MV-4-11 (cell line): Measurements from ENCODE around the gene ATG2B.

ENCODE experiments used
- DNase-seq: peaks from one replicate; lab custom pipeline; 2025; lab: John Stamatoyannopoulos, UW

ATG2B gene

DNA sequence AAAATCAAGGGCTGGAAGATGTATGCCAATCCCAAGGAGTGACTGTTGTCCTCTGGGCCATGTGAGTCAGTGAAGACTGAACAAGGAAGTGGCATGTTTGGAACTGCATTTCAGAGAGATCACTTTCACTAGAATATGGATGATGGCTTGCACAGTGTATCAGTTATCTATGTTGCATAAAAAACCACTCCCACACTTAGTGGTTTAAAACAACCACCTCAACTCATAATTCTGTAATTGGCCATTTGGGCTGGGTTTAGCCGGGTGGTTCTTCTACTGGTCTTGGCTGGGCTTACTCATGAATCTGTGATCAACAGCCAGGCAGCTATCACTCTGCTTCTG is 91.7 kb downstream of the ATG2B start:
- DNase-seq, result peak; percentile 41

DNA sequence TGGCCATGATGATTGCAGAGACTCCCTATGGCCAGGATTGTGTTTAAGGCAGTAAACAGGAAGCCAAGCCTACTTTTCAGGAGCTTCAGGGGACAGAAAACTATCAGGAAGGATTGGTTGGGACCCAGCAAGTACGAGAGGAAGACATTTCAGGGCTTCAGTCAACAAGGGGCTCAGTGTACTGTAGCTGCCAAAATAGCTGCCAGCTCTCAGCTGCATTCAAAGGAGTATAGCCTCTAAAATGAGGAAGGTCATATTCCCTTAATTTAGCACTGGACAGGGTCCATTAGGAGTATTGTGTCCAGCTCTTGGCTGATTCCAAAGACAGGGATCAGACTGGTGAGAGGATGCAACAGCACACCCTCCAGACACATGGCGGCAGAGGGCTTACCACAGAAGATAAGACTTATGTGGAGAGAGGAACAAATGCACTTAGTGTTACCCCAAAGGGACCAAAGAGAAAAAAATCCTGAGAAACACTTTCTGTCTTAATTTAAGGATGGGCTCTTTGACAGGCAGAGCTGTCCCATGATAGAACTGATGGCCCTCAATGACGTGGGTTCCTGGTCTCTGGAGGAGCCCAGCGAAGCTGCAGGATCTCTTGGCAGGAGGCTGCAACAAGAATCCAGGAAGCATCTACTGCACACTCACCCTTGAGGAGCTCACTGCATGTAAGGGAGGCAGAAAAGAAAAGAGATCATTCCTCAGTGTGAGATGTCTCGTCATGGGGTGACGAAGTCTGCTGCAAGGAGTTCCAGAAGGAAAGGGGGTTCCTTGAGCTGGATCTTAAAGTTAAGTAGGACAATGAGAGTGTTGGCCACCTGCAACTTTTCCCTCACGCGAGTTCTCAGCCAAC is 92.3 kb downstream of the ATG2B start:
- DNase-seq, result no peak

DNA sequence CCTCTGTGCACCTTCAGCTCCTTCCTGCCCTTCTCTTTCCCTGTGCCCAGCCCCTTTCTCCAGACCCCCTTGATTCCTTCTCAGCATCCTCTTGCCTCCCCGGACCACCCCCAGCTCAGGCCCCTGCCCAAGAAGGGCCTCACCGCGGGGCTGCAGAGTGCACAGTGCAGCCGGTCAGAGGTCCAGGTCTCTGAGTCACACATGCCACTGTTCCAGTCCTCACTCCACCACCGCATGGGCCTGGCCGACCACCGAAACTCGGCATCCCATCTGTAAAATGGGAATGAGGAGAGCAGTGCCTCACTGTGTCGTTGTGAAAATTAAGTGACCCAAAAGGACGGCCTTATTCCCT is 93.8 kb downstream of the ATG2B start:
- no peak for DNase-seq

DNA sequence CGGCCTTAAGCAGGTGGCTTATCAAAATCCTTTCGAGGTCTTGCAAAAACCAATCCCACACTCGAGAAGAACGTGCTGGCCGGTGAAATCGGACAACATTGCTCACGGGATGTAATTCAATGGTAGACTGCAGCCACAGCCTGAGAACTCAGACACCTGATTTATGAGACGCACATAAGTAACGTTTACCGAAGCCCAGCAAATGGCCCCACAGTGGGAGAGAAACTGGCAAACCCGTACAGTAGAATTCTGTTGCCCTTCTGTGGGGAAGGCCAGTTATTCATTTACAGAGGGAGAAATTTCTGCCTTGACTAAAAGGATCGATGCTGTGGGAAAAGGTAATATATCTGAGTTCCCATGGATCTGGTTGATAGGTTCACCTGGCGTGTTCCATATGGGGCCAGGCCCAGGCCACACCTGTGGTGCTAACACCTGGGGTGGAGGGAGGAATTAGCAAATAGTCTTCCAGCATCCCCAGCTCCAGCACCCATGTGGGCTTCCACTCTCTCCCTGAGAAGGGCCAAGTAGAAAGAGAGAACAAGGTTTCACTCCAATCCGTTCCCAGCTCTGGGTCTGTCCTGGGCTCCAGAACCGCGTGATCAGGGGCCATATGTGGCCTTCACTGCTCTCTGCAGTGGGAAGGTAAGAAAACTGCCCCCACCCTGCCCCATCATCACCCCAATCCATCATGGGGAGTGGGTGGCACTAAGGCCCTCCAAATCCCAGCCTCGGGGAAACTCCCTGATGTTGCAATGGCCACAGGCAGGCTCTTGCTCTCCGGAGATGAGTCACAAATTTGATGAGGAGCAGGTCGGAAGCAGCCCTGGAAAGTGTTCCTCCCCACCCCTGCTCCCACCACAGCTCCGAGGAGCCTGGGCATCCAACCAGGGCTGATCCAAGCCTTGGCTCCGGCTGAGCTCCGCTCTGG is 94.4 kb downstream of the ATG2B start:
- no peak for DNase-seq

DNA sequence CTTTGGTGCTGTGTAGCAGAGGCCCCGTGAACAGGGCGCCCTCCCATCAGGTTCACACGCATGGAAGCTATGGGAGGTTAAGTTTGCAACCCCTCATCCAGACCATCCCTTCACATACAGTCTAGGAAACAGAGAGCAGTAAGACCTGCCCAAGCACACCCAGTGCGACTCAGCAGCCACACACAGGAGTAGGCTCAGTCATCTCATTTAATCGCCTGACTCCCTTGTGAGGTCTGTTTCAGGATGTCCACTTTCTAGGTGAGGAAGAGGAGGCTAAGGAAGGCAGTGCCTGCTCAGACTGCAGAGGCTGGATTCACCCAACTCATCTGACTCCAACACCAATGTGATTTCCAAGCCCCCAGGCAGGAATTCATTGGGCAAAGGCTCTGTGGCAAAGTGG is 95.2 kb downstream of the ATG2B start:
- no peak for DNase-seq

DNA sequence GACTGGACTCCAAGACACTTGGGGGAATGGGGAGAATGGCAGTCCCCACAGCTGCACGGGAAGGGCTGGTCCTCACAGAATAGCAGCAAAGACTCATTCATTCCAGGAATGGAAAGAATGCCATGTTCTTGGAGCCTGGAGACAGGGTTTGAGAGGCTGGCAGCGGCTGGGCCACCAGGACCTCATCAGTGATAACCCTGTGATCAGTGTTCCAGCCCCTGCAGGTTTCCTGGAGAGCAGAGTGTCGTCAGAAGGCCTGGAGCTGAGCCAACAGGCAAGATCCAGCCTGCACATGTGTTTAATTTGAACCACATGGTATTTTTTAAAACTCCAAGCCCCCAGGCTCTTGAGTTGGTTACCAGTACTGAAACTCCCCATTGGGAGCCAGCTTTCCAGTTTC is 95.8 kb downstream of the ATG2B start:
- no peak for DNase-seq

DNA sequence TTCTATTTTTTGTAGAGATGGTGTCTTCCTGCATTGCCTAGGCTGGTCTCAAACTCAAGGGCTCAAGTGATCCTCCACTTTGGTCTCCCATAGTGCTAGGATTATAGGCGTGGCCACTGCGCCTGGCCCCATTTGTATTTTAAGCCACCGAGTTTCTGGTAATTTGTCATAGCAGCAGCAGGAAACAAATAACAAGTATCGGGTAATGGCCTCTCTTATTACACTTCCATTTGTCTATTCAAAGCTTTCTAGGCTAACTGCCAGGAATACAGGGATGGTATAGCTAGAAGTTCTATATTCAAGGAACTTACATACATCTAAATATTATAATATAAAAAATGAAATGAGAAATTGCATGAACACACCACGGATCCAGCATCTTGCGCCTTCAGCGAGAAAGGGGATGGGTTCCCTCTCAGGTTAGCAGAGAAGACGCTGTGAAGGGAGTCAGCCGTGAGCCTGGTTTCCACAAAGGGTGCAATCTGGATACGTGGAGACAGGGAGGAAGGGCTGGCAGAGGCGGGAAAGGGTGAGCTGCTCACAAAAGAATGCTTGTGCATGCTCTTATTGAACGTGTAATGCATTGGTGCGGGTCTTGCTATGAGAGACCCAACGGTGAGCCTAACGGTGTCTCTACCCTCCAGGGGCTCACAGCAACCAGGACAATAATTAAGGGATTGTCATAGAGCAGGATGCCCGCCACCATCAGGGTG is 97.6 kb downstream of the ATG2B start:
- no peak for DNase-seq

DNA sequence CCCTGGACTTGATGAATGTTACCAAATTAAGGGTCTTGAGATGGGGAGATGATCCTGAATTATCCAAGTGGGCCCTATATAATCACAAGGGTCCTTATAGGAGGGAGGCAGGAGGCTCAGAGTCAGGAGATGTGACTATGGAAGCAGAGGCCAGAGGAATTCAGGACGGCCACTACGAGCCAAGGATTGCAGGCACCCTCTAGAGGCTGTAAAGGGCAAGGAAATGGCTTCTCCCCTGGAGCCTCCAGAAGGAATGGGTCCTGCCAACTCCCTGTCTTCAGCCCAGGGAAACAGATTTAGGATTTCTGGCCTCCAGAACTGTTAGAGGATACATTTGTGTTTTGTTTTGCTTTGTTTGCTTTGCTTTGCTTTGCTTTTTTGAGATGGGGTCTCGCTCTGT is 98.3 kb downstream of the ATG2B start:
- DNase-seq, result no peak

DNA sequence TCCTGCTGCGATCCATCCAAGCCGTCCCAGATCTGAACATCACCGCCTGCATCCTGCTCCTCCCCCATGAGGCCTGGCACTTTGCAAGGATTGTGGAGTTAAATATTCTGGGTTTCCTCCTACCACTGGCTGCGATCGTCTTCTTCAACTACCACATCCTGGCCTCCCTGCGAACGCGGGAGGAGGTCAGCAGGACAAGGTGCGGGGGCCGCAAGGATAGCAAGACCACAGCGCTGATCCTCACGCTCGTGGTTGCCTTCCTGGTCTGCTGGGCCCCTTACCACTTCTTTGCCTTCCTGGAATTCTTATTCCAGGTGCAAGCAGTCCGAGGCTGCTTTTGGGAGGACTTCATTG is 99.0 kb downstream of the ATG2B start:
- no peak for DNase-seq

DNA sequence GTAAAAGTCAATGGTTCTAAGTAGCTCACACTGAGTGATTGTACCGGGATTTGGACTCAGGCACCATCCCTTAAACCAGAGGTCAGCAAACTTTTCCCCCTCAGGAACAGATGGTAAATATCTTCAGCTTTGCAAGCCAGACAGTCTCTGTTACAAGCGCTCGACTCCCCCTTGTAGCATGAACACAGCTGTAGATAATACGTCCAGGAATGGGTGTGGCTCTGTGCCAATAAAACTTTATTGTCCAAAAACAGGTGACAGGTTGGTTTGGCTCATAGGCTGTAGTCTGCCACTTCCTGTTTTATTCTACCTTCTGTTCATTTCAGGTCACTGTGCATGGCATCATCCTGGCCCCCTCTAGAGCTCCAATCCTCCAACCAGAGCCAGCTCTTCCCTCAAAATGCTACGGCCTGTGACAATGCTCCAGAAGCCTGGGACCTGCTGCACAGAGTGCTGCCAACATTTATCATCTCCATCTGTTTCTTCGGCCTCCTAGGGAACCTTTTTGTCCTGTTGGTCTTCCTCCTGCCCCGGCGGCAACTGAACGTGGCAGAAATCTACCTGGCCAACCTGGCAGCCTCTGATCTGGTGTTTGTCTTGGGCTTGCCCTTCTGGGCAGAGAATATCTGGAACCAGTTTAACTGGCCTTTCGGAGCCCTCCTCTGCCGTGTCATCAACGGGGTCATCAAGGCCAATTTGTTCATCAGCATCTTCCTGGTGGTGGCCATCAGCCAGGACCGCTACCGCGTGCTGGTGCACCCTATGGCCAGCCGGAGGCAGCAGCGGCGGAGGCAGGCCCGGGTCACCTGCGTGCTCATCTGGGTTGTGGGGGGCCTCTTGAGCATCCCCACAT is 99.6 kb downstream of the ATG2B start:
- no peak for DNase-seq

DNA sequence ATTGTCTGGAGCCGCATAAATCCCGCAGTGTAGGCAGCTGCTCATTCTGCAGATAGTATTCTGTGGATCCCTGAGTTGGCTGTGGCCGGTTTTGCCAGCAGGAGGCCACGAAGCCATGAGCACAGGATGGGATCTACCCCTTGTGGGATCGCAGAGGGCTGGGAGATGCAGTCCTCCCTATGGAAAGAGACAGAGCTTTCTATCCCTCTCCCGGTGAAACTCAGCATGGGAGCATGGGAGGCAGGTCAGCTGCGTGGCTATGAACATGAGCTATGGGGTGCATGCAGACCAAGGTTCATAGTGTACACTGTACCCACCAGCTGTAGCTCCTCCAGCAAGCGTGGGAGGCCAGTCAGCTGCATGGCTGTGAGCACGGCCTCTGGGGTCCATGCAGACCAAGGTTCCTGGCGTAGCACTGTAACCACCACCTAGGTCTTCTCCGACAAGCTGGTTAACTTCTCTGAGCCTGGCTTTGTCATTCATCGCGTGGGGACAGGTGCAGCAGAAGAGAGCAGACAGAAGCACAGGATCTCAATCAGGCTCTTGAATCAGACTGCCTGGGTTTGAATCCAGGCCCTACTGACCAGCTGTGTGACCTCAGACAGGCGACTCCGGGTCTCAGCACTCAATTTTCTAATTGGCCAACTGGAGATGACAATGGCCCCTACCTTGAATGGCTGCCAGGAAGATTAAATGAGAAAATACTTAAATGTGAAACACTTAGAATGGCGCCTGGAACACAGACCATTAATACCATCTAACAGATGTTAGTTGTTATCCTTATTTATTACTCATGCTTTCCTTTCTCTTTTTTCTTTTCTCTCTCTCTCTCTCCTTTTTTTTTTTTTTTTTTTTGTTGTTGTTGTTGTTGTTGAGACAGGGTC is 101.1 kb downstream of the ATG2B start:
- no peak for DNase-seq

DNA sequence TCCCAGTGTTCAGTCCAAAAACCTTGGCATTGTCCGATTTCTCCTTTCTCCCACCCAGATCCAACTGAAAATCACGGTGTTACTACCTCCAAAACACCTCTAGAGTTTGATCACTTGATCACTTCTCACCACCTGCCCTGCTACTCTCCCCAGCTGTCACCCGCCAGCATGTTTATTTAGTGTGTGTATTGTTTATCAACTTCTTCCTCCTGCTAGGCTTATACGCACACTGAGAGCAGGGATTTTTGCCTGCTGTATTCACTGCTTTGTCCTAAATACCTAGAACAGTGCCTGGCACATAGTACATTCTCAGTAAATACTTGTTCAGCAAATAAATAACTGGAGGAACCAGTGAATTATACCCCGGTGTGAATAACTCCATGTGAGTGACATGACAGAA is 102.1 kb downstream of the ATG2B start:
- no peak for DNase-seq

DNA sequence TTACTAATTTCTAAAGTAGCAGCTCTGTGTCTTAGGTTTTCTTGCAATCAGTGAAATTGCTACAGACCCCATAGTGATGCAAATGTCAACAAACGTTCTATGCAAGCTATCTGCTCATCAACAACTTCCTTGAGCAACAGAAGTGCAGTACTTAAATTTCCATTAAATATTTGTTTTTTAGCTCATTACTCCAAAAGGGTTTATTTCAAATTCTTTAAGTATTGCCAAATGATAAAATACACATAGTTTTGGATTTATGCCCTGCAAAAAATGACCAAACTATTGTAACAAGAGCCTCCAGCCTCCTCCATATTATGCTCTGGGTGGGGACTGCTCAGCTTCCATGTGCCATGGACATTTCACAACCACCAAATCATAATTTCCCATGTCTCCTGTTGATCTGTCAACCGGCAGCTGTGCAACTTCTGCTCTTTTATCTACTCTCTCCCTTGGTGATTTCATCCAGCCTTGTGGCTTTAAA is 102.8 kb downstream of the ATG2B start:
- no peak for DNase-seq

DNA sequence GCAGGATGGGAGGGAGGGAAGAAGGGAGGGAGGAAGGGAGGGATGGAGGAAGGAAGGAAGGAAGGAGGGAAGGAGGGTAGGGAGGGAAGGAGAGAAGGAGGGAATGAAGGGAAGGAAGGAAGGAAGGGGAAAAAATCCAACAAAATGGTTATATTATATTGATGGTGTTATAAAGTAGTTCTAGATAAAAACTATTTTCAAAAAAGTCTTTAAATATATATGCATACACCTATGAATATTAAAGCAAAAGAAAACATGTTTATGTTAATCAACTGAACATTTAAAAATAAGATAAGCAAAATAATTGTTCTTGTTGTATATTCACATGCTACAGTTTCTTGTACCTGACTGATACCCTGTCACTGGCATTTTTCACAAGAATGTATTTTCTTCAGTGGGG is 105.2 kb downstream of the ATG2B start:
- no peak for DNase-seq

DNA sequence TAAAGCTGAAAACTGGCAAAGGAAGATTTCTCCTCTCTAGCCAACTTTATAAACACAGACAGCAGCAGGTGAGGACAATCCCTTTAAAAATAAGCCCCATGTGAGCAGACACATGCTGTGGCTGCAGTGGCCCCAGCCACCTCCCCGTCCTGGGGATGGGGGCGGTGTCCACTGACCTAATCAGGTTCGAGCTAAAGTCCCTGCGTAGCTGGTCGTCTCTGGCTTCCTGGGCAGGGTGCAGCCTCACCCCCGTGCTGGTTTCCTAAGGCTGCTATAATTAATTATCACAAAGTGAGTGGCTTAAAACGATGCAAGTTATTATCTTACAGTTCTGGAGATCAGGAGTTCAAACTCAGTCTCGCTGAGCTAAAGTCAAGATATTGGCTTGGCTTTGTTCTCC is 106.1 kb downstream of the ATG2B start:
- no peak for DNase-seq

DNA sequence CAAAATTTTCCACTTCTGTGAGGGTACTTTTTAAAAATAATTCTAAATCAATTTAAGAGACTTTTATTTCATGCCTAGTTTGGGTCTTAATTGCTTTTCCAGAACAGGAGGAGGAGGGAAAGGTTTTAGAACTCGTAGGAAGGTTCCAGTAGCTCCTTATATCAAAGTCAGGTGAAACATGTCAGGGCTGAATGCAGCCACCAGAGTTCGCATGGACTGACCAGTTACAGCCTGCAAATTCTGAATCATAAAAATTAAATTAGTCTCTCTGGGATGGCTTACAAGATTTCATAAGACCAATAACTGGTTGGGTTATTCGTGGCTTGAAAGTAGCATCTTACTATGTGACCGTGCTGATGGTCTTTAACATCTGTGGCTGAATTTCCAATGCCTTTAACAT is 106.7 kb downstream of the ATG2B start:
- no peak for DNase-seq

DNA sequence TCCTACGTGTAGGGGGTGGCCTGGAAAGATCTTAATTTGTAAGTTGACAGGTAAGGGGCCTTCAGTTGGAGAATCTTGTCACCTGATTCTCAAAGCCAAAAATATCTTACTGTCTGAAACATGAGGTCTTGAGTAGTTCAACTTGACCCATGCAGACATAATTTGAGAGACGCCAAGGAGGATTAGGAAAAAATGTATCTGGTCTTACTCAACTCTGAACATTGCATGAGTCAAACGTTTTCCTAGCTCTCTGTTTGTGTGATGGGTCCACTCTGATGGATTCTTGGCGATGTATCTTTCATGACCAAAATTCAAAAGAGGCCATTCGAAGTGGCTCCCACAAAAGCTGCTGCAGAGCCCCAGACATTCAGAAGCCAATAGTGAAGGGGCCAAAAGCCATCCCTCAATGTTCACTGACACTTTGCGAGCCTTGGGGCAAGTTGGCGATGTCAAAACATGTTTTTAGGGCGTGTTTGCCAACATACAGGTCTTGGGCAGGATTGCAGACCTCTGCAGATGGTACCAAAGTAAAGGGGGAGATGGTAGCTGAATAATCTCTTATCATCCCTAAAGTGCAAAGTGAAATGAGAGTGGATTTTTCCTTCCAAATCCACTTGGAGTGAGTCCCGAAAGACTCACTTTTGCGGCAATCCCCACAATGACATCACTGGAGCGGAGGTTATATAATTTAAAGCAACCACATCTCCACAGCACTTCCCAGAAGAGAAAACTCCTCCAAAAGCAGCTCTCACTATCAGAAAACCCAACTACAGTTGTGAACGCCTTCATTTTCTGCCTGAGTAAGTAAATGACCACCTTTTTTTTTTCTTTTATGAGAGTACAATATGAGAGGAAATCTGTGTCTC is 107.4 kb downstream of the ATG2B start, which contains the start of gene BDKRB1:
BDKRB1 (plus strand) TSS at position 710 of the 866 bp plus-strand sequence. CDS start 7,473 bp downstream, outside the sequence.
- no peak for DNase-seq

DNA sequence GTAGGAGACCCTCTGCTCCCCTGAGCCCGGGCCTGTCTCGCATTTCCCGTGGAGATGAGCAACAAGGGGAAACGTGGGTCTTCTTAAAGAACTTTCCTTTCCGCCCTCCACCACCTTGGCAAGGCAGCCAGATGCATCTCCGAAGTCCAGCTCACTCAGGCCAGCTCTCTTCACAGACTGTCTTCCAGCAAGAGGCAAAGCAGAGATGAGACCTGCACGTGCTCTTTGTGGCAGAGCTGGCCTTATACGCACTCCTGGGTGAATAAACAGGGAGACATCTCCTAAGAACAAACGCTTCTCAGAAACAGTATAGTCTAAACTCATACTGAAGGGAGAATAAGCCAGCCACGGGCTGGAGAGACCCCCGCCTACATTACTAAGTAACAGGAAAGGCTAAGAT is 108.5 kb downstream of the ATG2B start:
- DNase-seq, result no peak

DNA sequence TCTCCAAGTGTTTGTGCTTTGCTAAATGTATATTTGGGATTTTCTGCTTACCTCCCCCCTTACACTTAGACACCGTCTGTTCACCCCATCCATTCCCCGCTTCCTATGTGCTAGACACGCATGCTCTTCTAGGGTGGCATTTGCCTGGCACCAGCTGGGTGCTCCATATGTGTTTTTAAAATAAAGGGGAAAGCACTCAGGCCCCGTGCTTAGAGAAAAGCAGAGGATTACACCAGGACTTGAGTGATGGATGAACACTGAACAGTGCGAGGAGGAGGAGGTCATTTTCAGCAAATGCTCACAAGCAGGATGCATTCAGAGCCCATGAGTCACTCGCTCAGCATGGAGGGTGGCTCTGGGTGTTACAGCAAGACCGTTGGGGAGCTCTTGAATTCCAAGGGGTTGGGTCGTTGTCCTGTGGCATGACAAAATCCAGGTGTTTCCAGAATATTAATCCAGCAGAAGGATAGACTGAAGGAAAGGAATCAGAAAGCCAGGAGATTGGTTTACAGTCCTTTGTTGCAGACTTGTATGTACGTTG is 110.1 kb downstream of the ATG2B start:
- no peak for DNase-seq
